ENCODE measurements around the gene PARP6.

DNA sequence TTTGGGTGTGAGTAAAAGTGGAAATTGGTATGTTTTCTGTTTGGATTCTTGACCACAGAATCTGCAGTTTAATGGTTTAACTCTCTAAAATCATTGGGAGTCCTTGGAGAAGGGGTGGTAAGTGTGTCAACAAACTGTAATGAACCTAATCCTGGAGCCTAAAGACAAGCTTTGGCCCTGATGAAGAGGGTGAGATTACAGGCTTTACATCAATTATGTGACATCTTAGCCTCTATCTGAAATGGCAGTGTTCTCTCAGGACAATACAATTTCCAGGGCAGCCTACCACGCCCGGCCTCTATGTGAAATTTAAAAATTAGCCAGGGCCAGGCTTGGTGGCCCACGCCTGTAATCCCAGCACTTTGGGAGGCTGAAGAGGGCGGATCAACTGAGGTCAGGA, 37.1 kb downstream of the PARP6 start:
- TF ChIP-seq GATA2 (IDR thresholded peaks at IDR 0.05; ENCODE audit: low read depth, low read length), result no peak
- no peak for TF ChIP-seq GATA3 (IDR thresholded peaks at IDR 0.05; ENCODE audit: low read depth, low read length)
